BLaER1 treated with 17β-estradiol and CSF1 and Interleukin-3, amounts not matched to agents 10 nM and 100 nM (cell line): ENCODE results near the gene WWOX.
A peak's percentile ranks its signal among the peaks of the same experiment; 100 is the strongest.

ENCODE experiments used
- H3K27ac ChIP-seq, 11 experiments: shearing (Covaris generic); formaldehyde crosslinking; 2 replicates each; pipeline ENCODE4 v1.8.1; 2022
- H3K27me3 ChIP-seq, 11 experiments: shearing (Covaris generic); formaldehyde crosslinking; 2 replicates each; pipeline ENCODE4 v1.8.1; 2022
- H3K36me3 ChIP-seq, 11 experiments: shearing (Covaris generic); formaldehyde crosslinking; 2 replicates each; pipeline ENCODE4 v1.8.1; 2022
- H3K4me1 ChIP-seq, 10 experiments: shearing (Covaris generic); formaldehyde crosslinking; 2 replicates each; pipeline ENCODE4 v1.8.1; 2022
- H3K4me2 ChIP-seq, 11 experiments: shearing (Covaris generic); formaldehyde crosslinking; 2 replicates each; pipeline ENCODE4 v1.8.1; 2022
- H3K4me3 ChIP-seq, 10 experiments: shearing (Covaris generic); formaldehyde crosslinking; 2 replicates each; pipeline ENCODE4 v1.8.1; 2022
- H3K9ac ChIP-seq, 11 experiments: shearing (Covaris generic); formaldehyde crosslinking; 2 replicates each; pipeline ENCODE4 v1.8.1; 2022
- H3K9me3 ChIP-seq, 11 experiments: shearing (Covaris generic); formaldehyde crosslinking; replicated peaks in 1 of 11; 2 replicates each; pipeline ENCODE4 v1.8.1; 2022
- H4K20me1 ChIP-seq, 11 experiments: shearing (Covaris generic); formaldehyde crosslinking; 2 replicates each; pipeline ENCODE4 v1.8.1; 2022
- Cebpa-rat ChIP-seq, 11 experiments: shearing (Covaris generic); IDR thresholded peaks; 2 replicates each; pipeline ENCODE4 v1.8.1; 2022

Gene WWOX

GRCh38 chr16:78146807-78147206, 47.4 kb downstream of the WWOX start:
- H3K9ac ChIP-seq = no peak overlapping the region
- H3K4me2 ChIP-seq = no peak overlapping the region
- H3K9me3 ChIP-seq = no peaks in the 10 kb centered on the region
- no peaks in the 10 kb centered on the region for H4K20me1 ChIP-seq
- no peak overlapping the region for H3K4me3 ChIP-seq
- TF ChIP-seq Cebpa-rat (IDR thresholded peaks at IDR 0.05) = no peak
- no peaks in the 10 kb centered on the region; a peak in 1 of 22 replicates for H3K36me3 ChIP-seq
- H3K27ac ChIP-seq = no peak overlapping the region
- no peaks in the 10 kb centered on the region for H3K27me3 ChIP-seq
- peaks cover 0 to 6% (median 0%) of the 10 kb centered on the region in 10 experiments; a peak in 3 of 20 replicates for H3K4me1 ChIP-seq

DNA sequence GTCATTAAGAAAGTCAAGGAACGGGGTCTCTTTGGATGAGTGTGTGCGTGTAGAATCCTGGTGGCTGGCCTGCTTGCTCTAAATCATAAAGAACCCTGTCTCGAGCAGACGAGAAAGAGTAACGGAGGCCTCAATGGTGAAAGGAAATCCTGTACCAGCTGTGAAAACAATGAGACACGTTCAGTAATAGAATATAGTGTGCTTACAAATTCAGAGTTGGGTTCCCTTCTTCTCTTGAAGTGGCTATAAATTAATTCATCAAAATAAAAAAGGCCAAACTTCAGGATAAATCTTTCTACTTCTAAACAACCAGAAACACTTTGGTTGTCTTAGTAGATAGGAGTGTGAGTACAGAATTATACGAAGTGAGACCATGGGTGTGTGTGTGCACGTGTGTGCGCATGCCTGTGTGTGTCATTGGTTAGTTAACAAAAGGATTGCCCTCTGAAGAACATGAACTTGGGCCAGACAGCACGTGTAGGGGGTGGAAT, 48.5 kb downstream of the WWOX start:
- no peak for TF ChIP-seq Cebpa-rat (IDR thresholded peaks at IDR 0.05)
- H3K4me2 ChIP-seq = no peak overlapping the region
- H3K36me3 ChIP-seq = no peaks in the 10 kb centered on the region; a peak in 1 of 22 replicates
- H3K9me3 ChIP-seq = no peaks in the 10 kb centered on the region
- no peak overlapping the region for H3K27ac ChIP-seq
- H3K4me3 ChIP-seq = no peak overlapping the region
- H3K4me1 ChIP-seq = peaks cover 0 to 6% (median 0%) of the 10 kb centered on the region in 10 experiments; a peak in 3 of 20 replicates
- no peak overlapping the region for H3K9ac ChIP-seq
- no peaks in the 10 kb centered on the region for H4K20me1 ChIP-seq
- no peaks in the 10 kb centered on the region for H3K27me3 ChIP-seq

DNA sequence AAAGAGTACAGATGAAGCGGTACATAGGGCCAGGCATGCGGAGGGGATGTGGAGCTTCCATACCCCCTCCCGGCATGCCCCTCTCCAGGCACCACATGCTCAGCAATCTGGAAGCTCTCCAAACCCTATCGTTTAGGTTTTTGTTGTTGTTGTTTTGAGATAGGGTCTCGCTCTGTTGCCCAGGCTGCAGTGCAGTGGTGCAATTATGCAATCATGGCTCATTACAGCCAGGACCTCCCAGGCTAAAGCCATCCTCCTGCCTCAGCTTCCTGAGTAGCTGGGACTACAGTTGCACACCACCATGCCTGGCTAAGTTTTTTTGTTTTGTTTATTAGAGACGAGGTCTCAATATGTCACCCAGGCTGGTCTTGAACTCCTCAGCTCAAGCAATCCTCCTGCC, 50.8 kb downstream of the WWOX start:
- Histone ChIP-seq H3K4me2 (peak overlapping the region in 2 of 11 experiments; percentile 3 to 9; a peak in 2 of 22 replicates), H3K27ac (no peak overlapping the region), H3K36me3 (no peaks in the 10 kb centered on the region; a peak in 1 of 22 replicates), H3K9ac (no peak overlapping the region), H4K20me1 (no peaks in the 10 kb centered on the region), H3K4me3 (no peak overlapping the region), H3K4me1 (peaks cover 0 to 9% (median 0%) of the 10 kb centered on the region in 10 experiments; a peak in 3 of 20 replicates), H3K9me3 (no peaks in the 10 kb centered on the region), H3K27me3 (no peaks in the 10 kb centered on the region)
- TF ChIP-seq Cebpa-rat (IDR thresholded peaks at IDR 0.05) = 0 out of 22 replicates have a peak, but pooled peaks of 2 of the 11 experiments have one; percentile 7 to 21

GRCh38 chr16:78154729-78155461, 55.4 kb downstream of the WWOX start:
- no peak overlapping the region for H3K9ac ChIP-seq
- H3K27ac ChIP-seq = no peak overlapping the region
- H3K4me2 ChIP-seq = no peak overlapping the region
- no peak overlapping the region for H3K4me3 ChIP-seq
- peaks cover 0 to 4% (median 0%) of the 10 kb centered on the region in 11 experiments; a peak in 3 of 22 replicates for H3K36me3 ChIP-seq
- no peaks in the 10 kb centered on the region for H3K27me3 ChIP-seq
- H4K20me1 ChIP-seq = no peaks in the 10 kb centered on the region
- peaks cover 2 to 22% (median 11%) of the 10 kb centered on the region in 11 experiments; a peak in 17 of 22 replicates for H3K9me3 ChIP-seq
- H3K4me1 ChIP-seq = peaks cover 0 to 9% (median 0%) of the 10 kb centered on the region in 10 experiments; a peak in 3 of 20 replicates
- TF ChIP-seq Cebpa-rat (IDR thresholded peaks at IDR 0.05) = no peak

GRCh38 chr16:78155791-78156345, 56.4 kb downstream of the WWOX start:
- TF ChIP-seq Cebpa-rat (IDR thresholded peaks at IDR 0.05) = no peak
- Histone ChIP-seq H3K9ac (no peak overlapping the region), H4K20me1 (no peaks in the 10 kb centered on the region), H3K27me3 (no peaks in the 10 kb centered on the region), H3K4me3 (no peak overlapping the region), H3K4me1 (0 out of 20 replicates have a peak, but pooled peaks cover 0 to 5% (median 0%) of the 10 kb centered on the region in 10 experiments), H3K4me2 (no peak overlapping the region), H3K36me3 (peaks cover 0 to 4% (median 0%) of the 10 kb centered on the region in 11 experiments; a peak in 3 of 22 replicates), H3K27ac (no peak overlapping the region), H3K9me3 (peaks cover 12 to 32% (median 21%) of the 10 kb centered on the region in 11 experiments; a peak in 20 of 22 replicates)

GRCh38 chr16:78161023-78161729, 61.7 kb downstream of the WWOX start:
- Histone ChIP-seq H4K20me1 (no peaks in the 10 kb centered on the region), H3K27me3 (no peaks in the 10 kb centered on the region), H3K9me3 (peaks cover 21 to 39% (median 29%) of the 10 kb centered on the region in 11 experiments; a peak in 20 of 22 replicates), H3K36me3 (peaks cover 0 to 13% (median 4%) of the 10 kb centered on the region in 11 experiments; a peak in 5 of 22 replicates), H3K4me3 (no peak overlapping the region), H3K4me1 (no peaks in the 10 kb centered on the region), H3K27ac (no peak overlapping the region), H3K4me2 (no peak overlapping the region), H3K9ac (no peak overlapping the region)
- TF ChIP-seq Cebpa-rat (IDR thresholded peaks at IDR 0.05) = no peak

DNA sequence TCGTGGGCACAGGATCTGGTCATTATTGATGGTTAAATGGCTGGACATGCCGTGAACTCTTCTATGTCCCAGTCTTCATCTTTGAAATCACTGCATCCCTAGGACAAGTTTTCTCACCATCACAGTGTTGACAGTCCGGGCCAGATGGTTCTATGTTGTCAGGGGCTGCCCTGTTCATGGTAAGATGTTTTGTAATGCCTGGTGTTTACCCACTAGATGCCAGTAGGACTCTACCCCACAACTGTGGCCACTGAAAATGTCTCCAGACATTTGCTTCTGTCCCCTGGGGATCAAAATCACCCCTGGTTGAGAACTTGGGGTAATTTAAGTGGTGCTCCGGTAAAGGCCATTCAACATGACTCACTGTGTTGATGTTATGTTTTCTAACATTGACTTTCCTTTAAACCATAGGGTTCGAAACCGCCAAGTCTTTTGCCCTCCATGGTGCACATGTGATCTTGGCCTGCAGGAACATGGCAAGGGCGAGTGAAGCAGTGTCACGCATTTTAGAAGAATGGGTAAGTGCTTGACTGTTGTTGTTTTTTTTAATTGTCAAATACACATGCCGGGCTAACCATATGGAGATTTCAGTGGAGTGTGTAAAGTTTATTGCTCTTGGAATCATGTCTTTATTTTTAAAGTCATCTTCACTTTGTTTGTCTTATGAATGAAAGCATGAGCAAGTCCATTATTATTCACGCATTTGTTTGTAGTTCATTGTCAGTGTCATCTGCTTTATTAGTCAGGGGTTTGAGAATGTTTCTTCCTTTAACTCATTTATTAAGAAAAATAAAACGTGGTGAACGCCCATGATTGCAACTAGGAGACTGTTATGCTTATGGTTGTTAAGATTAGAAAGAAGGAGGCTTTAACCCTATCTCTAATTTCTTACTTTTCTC, 64.6 kb downstream of the WWOX start:
- H3K4me3 ChIP-seq = no peak overlapping the region
- peaks cover 0 to 32% (median 6%) of the 10 kb centered on the region in 11 experiments; a peak in 8 of 22 replicates for H3K36me3 ChIP-seq
- H3K9ac ChIP-seq = no peak overlapping the region
- no peak overlapping the region for H3K4me2 ChIP-seq
- peaks cover 19 to 26% (median 23%) of the 10 kb centered on the region in 11 experiments; a peak in 20 of 22 replicates for H3K9me3 ChIP-seq
- H3K27ac ChIP-seq = no peak overlapping the region
- no peak for TF ChIP-seq Cebpa-rat (IDR thresholded peaks at IDR 0.05)
- H3K4me1 ChIP-seq = no peaks in the 10 kb centered on the region
- H4K20me1 ChIP-seq = no peaks in the 10 kb centered on the region
- H3K27me3 ChIP-seq = no peaks in the 10 kb centered on the region

DNA sequence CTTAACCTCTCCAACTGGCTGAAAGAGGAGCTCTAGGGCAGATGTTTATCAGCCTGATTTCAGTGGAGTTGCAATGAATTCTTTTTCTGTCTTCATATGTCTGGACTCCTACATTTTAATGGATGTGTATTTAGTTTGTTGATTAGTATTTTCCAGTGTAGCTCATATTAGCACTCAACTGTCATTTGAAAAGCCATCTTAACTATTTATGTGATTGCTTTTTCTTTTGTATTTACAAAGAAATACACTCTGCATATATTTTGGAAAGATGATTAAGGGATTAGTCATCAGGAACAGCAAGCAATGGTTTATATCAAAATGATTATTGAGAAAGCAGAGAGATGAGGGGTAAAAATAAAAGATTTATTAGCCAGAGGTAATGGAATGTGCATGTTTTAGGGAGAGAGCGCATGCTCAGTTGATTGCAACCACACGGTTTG, 71.1 kb downstream of the WWOX start:
- no peak overlapping the region for H3K4me2 ChIP-seq

More for the DNA sequence above, 71.1 kb downstream of the WWOX start:
- peaks cover 0 to 6% (median 0%) of the 10 kb centered on the region in 11 experiments; a peak in 3 of 22 replicates for H3K9me3 ChIP-seq
- H4K20me1 ChIP-seq = no peaks in the 10 kb centered on the region
- peaks cover 0 to 20% (median 4%) of the 10 kb centered on the region in 11 experiments; a peak in 6 of 22 replicates for H3K36me3 ChIP-seq
- no peak overlapping the region for H3K27ac ChIP-seq
- no peak overlapping the region for H3K4me3 ChIP-seq
- no peak for TF ChIP-seq Cebpa-rat (IDR thresholded peaks at IDR 0.05)
- no peak overlapping the region for H3K9ac ChIP-seq
- no peaks in the 10 kb centered on the region for H3K27me3 ChIP-seq
- no peaks in the 10 kb centered on the region for H3K4me1 ChIP-seq
